Stomach (tissue), 9 donors: ENCODE measurements around the gene TFF1. TPM values are rescaled to one million over a fixed set of nuclear protein-coding genes. Genes with fewer than 3 reads are reported as not detected.

Experiments used
- DNase-seq, 2 donors: peaks; one replicate each; pipeline versions ENCODE4 v3.0.0 to v3.0.0-alpha.2; 2013 to 2019
- H3K27ac ChIP-seq, 5 donors: fragments of 200-600 bp in 4 of 5; sonication (generic) in 4 of 5; one replicate each; pipeline ENCODE4 v1.5.1; 2013 to 2019; ENCODE audit warnings: mild to moderate bottlenecking in 1 of 5, moderate library complexity in 1 of 5
- H3K27me3 ChIP-seq, 3 donors: fragments of 200-600 bp; sonication (generic); one replicate each; pipeline ENCODE4 v1.5.1; 2017 to 2019; ENCODE audit warnings: mixed run types in 1 of 3
- H3K36me3 ChIP-seq, 4 donors: fragments of 200-600 bp; sonication (generic); 1 replicate in 3 of 4; 2 replicates in 1 of 4; pipeline ENCODE4 v1.5.1; 2016 to 2019
- H3K4me1 ChIP-seq, 4 donors: fragments of 200-600 bp; sonication (generic); one replicate each; pipeline ENCODE4 v1.5.1; 2016 to 2019
- H3K4me3 ChIP-seq, 4 donors: fragments of 200-600 bp; sonication (generic) in 3 of 4; one replicate each; pipeline ENCODE4 v1.5.1; 2016 to 2019; ENCODE audit warnings: mild to moderate bottlenecking in 1 of 4
- H3K9me3 ChIP-seq, 4 donors: fragments of 200-600 bp; sonication (generic); one replicate each; pipeline ENCODE4 v1.5.1; 2016 to 2019
- EP300 ChIP-seq: sonication (generic); formaldehyde crosslinking; IDR thresholded peaks from one replicate; pipeline ENCODE4 v1.6.1; 2017; ENCODE audit warnings: antibody characterized with exemption
- POLR2A ChIP-seq, 4 donors: fragments of 450-650 bp; IDR thresholded peaks; one replicate each; pipeline ENCODE4 v1.6.1; 2016; ENCODE audit warnings: antibody characterized with exemption in 4 of 4, control low read depth in 2 of 4, mild to moderate bottlenecking in 1 of 4, moderate library complexity in 1 of 4
- POLR2AphosphoS5 ChIP-seq, 3 donors: sonication (generic); formaldehyde crosslinking; IDR thresholded peaks; one replicate each; pipeline ENCODE4 v1.6.1; 2016; ENCODE audit warnings: antibody characterized with exemption in 3 of 3
- WGBS, 5 donors: extraction: QIAGEN DNeasy Blood & Tissue Kit in 3 of 5; methylation state at CpG; one replicate each; pipeline versions ENCODE4 v1.1.5 to v1.1.7; 2013 to 2018; 5-methylcytosine and 5-hydroxymethylcytosine counted together
- intact Hi-C: fragments of 100-400 bp; cut with DNase I; formaldehyde crosslinking; loops from one replicate; pipeline ENCODE4 v1.15.1; 2023; ENCODE audit warnings: low total_unique reads
- polyA plus RNA-seq, 3 donors: library from polyadenylated mRNA; stranded (reverse); fragments of 200-250 nt; gene quantifications; one replicate each; pipeline ENCODE4 v1.2.3, GENCODE V29; 2013
- total RNA-seq, 5 donors: library from RNA; depleted of rRNA; stranded (reverse); fragments of >200 nt; gene quantifications; one replicate each; pipeline versions ENCODE4 v1.1.0 to v1.2.3, GENCODE V29; 2014 to 2016
- TF ChIP-seq, protein P1 (sequence below), 7 experiments: fragments of 450-650 bp in 4 of 7; fragments of 200-600 bp in 3 of 7; sonication (generic) in 3 of 7; IDR thresholded peaks; one replicate each; pipeline ENCODE4 v1.5.1; 2016 to 2019; ENCODE audit warnings: antibody characterized with exemption in 7 of 7, control low read depth in 2 of 7, mild to moderate bottlenecking in 1 of 7
- donor health status: healthy with polysubstance abuse.
- donor health status: Bipolar disorder and iron deficiency.
- donor health status: healthy.

Gene TFF1
- total and polyA plus RNA-seq, 8 donors = 62.4 to 10,944 (median 721) TPM; not detected in 1

DNA sequence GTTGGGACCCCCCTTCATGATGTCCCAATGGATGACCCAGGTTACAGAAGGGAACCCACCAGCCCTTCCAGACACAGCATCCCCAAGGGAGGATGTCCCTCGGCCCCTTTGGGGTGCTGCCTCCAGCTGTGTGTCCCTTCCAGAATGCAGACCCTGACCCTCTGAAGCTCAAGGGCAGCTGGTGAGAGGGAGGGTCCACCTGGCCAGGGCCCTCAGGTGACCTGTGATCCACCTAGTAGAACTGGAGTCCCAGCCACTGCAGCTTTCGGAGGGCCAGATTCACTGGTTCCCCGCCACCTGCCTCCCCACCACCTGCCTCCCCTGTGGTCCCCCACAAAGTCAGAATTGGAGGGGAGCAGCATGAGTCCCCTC lies 9.6 kb upstream of the TFF1 start:
- Histone ChIP-seq H3K4me3 (no peak overlapping the region), H3K27me3 (peaks cover 0 to 52% (median 0%) of the 10 kb centered on the region in 3 donors), H3K9me3 (no peaks in the 10 kb centered on the region), H3K36me3 (peaks cover 0 to 4% (median 0%) of the 10 kb centered on the region in 4 donors), H3K4me1 (peaks cover 13 to 27% (median 19%) of the 10 kb centered on the region in 4 donors), H3K27ac (peak overlapping the region; percentile 41 to 82 (median 61))
- no peak for TF ChIP-seq EP300
- no peak for TF ChIP-seq POLR2AphosphoS5 (IDR thresholded peaks at IDR 0.05)
- TF ChIP-seq, protein P1, sequence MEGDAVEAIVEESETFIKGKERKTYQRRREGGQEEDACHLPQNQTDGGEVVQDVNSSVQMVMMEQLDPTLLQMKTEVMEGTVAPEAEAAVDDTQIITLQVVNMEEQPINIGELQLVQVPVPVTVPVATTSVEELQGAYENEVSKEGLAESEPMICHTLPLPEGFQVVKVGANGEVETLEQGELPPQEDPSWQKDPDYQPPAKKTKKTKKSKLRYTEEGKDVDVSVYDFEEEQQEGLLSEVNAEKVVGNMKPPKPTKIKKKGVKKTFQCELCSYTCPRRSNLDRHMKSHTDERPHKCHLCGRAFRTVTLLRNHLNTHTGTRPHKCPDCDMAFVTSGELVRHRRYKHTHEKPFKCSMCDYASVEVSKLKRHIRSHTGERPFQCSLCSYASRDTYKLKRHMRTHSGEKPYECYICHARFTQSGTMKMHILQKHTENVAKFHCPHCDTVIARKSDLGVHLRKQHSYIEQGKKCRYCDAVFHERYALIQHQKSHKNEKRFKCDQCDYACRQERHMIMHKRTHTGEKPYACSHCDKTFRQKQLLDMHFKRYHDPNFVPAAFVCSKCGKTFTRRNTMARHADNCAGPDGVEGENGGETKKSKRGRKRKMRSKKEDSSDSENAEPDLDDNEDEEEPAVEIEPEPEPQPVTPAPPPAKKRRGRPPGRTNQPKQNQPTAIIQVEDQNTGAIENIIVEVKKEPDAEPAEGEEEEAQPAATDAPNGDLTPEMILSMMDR (IDR thresholded peaks at IDR 0.05) = no peak
- TF ChIP-seq POLR2A (IDR thresholded peaks at IDR 0.05) = no peak
- DNase-seq = no peak
- intact Hi-C loops = no loop called here
- WGBS, 5 donors = 24 to 56% (median 49%) methylated on average over 2 to 3 of the region's 3 CpGs

DNA sequence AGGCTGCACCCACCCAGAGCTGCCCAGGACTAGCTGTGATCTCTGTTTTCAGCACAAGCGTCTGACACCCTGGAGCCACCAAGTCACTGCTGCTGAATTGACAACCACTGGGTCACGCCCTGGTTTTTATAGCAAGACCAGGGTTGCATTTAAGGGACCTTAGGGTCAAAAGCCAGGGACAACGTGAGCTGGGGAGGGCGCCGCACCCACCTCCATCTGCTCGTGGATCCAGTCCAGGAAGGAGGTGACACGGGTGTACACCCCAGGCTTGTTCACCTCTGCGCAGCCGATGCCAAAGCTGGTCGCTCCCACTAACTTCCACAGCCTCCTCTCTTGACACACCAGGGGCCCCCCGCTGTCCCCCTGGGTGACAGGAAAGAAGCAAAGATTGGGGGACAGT lies 9.2 kb upstream of the TFF1 start:
- peak overlapping the region; percentile 41 to 82 (median 61) for H3K27ac ChIP-seq

DNA sequence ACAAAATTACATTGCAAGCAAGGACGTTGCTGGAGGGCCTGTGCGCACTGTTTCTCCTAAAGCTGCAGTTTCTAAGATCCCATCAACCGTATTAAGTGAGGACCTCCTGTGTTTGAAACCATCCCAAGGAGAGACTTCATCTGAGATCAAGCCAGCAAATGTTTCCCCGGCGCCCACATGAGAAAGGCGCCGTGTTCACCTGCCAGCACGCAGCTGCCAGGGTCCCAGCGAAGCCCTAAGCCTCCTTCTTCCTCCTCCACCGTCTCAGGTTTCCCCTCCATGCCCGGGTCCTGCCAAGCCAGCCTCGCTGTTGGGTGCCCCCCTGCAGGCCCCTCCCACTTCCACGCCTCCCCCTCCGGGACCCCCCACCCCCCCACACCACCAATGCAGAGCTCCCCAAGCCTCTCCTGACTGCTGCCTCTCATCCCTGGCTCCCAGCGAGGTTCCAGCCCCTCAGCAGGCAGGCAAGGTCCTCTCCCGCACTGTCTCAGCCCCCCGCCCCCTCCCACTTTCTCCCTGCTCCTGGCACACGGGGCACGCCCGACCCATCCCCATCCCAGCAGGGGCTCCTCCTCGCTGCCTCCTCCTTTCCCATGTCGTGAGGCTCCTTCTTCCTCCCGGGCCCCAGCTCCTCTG lies 8.6 kb upstream of the TFF1 start:
- 41 to 67% (median 61%) methylated on average over 17 to 23 of the region's 23 CpGs for WGBS, 5 donors
- intact Hi-C loops = no loop called here
- Histone ChIP-seq H3K9me3 (no peaks in the 10 kb centered on the region), H3K36me3 (peaks cover 0 to 4% (median 0%) of the 10 kb centered on the region in 4 donors), H3K4me1 (peaks cover 13 to 28% (median 19%) of the 10 kb centered on the region in 4 donors), H3K4me3 (no peak overlapping the region), H3K27ac (peak overlapping the region; percentile 29 to 82 (median 47)), H3K27me3 (peaks cover 0 to 62% (median 0%) of the 10 kb centered on the region in 3 donors)
- DNase-seq = no peak
- TF ChIP-seq EP300 (no peak), POLR2AphosphoS5 (IDR thresholded peaks at IDR 0.05) (no peak), POLR2A (IDR thresholded peaks at IDR 0.05) (no peak)
- TF ChIP-seq, protein P1 (IDR thresholded peaks at IDR 0.05) = no peak

More for the DNA sequence above, 9.2 kb upstream of the TFF1 start:
- H3K4me3 ChIP-seq = no peak overlapping the region
- TF ChIP-seq POLR2AphosphoS5 (IDR thresholded peaks at IDR 0.05) (peak in 2 of 3 donors; percentile 48 to 54), POLR2A (IDR thresholded peaks at IDR 0.05) (no peak)
- peaks cover 13 to 28% (median 19%) of the 10 kb centered on the region in 4 donors for H3K4me1 ChIP-seq
- H3K27me3 ChIP-seq = peaks cover 0 to 56% (median 0%) of the 10 kb centered on the region in 3 donors
- peak in 1 of 2 donors; percentile 63 for DNase-seq
- 37 to 60% (median 55%) methylated on average over 10 to 11 of the region's 11 CpGs for WGBS, 5 donors
- H3K36me3 ChIP-seq = peaks cover 0 to 4% (median 0%) of the 10 kb centered on the region in 4 donors
- intact Hi-C loops = no loop called here
- no peaks in the 10 kb centered on the region for H3K9me3 ChIP-seq

DNA sequence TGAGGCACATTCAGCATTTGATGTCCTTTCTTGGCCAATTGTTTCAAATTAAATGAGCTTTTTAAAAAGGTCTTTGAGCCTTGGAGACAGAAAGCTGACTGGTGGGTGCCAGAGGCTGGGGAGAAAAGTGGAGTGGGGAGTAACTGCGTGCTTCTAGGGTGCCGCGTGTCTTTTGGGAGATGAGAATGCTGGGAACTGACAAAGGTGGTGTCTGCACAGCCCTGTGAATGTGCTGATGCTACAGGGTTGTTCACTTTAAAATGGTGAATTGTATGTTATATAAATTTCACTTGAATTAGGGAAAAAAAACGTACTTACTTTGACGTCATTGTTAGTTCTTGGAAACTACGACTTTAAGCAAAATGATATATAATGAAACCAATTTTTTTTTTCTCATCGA lies 8.1 kb upstream of the TFF1 start:
- Histone ChIP-seq H3K36me3 (peaks cover 0 to 4% (median 0%) of the 10 kb centered on the region in 4 donors), H3K4me3 (no peak overlapping the region), H3K4me1 (peaks cover 13 to 28% (median 19%) of the 10 kb centered on the region in 4 donors), H3K27ac (peak overlapping the region in 1 of 5 donors; percentile 82), H3K9me3 (no peaks in the 10 kb centered on the region), H3K27me3 (peaks cover 0 to 65% (median 0%) of the 10 kb centered on the region in 3 donors)
- DNase-seq = no peak
- TF ChIP-seq POLR2AphosphoS5 (IDR thresholded peaks at IDR 0.05) (no peak), EP300 (no peak), POLR2A (IDR thresholded peaks at IDR 0.05) (no peak)
- TF ChIP-seq, protein P1 (IDR thresholded peaks at IDR 0.05) = no peak
- intact Hi-C loops = no loop called here
- 73 to 88% (median 83%) methylated on average over 7 of the region's 7 CpGs for WGBS, 5 donors
